ENCODE results near the gene ZSWIM7.

DNA sequence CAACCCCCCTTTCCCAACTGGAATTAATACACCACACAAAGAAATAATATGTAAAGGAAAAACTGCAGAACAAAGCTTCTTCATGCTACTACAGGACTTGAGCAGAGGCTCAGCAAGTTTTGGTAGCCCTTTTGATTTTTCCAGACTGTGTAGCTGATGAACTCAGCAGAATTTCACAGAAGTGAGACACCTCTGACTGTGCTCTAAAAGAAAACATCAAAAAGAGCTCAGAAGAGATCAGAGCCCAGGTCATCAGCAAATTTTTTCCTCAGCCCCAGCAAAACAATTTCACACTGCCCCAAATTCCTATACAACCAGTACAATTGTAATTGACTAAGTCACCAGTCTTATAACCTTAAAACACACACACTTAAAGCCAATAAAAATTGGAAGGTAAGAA is 38.1 kb upstream of the ZSWIM7 start:
- TF ChIP-seq, protein P1, sequence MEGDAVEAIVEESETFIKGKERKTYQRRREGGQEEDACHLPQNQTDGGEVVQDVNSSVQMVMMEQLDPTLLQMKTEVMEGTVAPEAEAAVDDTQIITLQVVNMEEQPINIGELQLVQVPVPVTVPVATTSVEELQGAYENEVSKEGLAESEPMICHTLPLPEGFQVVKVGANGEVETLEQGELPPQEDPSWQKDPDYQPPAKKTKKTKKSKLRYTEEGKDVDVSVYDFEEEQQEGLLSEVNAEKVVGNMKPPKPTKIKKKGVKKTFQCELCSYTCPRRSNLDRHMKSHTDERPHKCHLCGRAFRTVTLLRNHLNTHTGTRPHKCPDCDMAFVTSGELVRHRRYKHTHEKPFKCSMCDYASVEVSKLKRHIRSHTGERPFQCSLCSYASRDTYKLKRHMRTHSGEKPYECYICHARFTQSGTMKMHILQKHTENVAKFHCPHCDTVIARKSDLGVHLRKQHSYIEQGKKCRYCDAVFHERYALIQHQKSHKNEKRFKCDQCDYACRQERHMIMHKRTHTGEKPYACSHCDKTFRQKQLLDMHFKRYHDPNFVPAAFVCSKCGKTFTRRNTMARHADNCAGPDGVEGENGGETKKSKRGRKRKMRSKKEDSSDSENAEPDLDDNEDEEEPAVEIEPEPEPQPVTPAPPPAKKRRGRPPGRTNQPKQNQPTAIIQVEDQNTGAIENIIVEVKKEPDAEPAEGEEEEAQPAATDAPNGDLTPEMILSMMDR (IDR thresholded peaks at IDR 0.05): no peak
- TF ChIP-seq POLR2A (IDR thresholded peaks at IDR 0.05): no peak
